ENCODE measurements around the gene MAP2K3.

The MAP2K3 gene

GRCh38 chr17:21289902-21290571, 5.5 kb downstream of the MAP2K3 start:
- H3K4me2 ChIP-seq (ENCODE audit: insufficient read depth, low read length, poor library complexity, severe bottlenecking): no peak overlapping the region
- no peak overlapping the region for H3K4ac ChIP-seq (ENCODE audit: low read length)
- H3K4me3 ChIP-seq (ENCODE audit: low read length in 2 of 2): no peak overlapping the region
- H3K4me1 ChIP-seq (ENCODE audit: control insufficient read depth in 2 of 2, insufficient read depth in 1 of 2, low read depth in 1 of 2, low read length in 2 of 2): peaks cover 11 to 22% of the 10 kb centered on the region in 2 donors
- WGBS, 2 donors (ENCODE audit: extremely low coverage in 2 of 2, insufficient read length in 2 of 2, insufficient replicate concordance in 1 of 2): no CpG with 5 or more reads among the region's 18 CpGs
- peaks cover 0 to 4% (median 0%) of the 10 kb centered on the region in 3 experiments for H3K27me3 ChIP-seq (ENCODE audit: control insufficient read depth in 3 of 3, insufficient read depth in 3 of 3, low read depth in 1 of 3, low read length in 3 of 3)
- H3K36me3 ChIP-seq (replicated peaks in 1 of 2; ENCODE audit: control insufficient read depth in 2 of 2, insufficient read depth in 2 of 2, low read length in 2 of 2): no peaks in the 10 kb centered on the region
- no peak overlapping the region for H3K9ac ChIP-seq (ENCODE audit: low read depth, low read length, poor library complexity)
- peak overlapping the region; percentile 73 for H3K14ac ChIP-seq (ENCODE audit: low read length)
- H3K9me3 ChIP-seq (replicated peaks in 1 of 2; ENCODE audit: control insufficient read depth in 2 of 2, insufficient read depth in 1 of 2, low read depth in 1 of 2, low read length in 2 of 2): peaks cover 0 to 9% of the 10 kb centered on the region in 2 donors
- DNase-seq (ENCODE audit: low spot score): no peak
- H4K8ac ChIP-seq (ENCODE audit: low read depth, low read length): no peak overlapping the region
- H3K27ac ChIP-seq (replicated peaks; ENCODE audit: low read length): no peak overlapping the region
- H3K79me1 ChIP-seq (ENCODE audit: low read depth, low read length): peaks cover 10% of the 10 kb centered on the region
- H2AK5ac ChIP-seq (ENCODE audit: low read depth, low read length): peak overlapping the region; percentile 20
- H4K91ac ChIP-seq (ENCODE audit: low read depth, low read length, poor library complexity): no peak overlapping the region
- H2BK12ac ChIP-seq (ENCODE audit: low read length): peak overlapping the region; percentile 10
- H2BK120ac ChIP-seq (ENCODE audit: low read depth, low read length): no peak overlapping the region
- H3K23ac ChIP-seq (ENCODE audit: low read depth, low read length, poor library complexity): peak overlapping the region; percentile 48
- peak overlapping the region; percentile 51 for H3K18ac ChIP-seq (ENCODE audit: low read length)
- no peak overlapping the region for H2BK15ac ChIP-seq (ENCODE audit: low read length)
- H2BK5ac ChIP-seq (ENCODE audit: low read length): peak overlapping the region; percentile 6
- no peak overlapping the region for H2AFZ ChIP-seq (ENCODE audit: low read length)

- no peak overlapping the region for H2BK15ac ChIP-seq (ENCODE audit: low read length)
- H3K4me2 ChIP-seq (ENCODE audit: insufficient read depth, low read length, poor library complexity, severe bottlenecking): no peak overlapping the region
- peak overlapping the region; percentile 35 for H3K23ac ChIP-seq (ENCODE audit: low read depth, low read length, poor library complexity)
- H3K27me3 ChIP-seq (ENCODE audit: control insufficient read depth in 3 of 3, insufficient read depth in 3 of 3, low read depth in 1 of 3, low read length in 3 of 3): peaks cover 0 to 2% (median 0%) of the 10 kb centered on the region in 3 experiments
- peak overlapping the region; percentile 7 for H4K91ac ChIP-seq (ENCODE audit: low read depth, low read length, poor library complexity)
- H3K18ac ChIP-seq (ENCODE audit: low read length): peak overlapping the region; percentile 12
- H3K4me1 ChIP-seq (ENCODE audit: control insufficient read depth in 2 of 2, insufficient read depth in 1 of 2, low read depth in 1 of 2, low read length in 2 of 2): peaks cover 5 to 11% of the 10 kb centered on the region in 2 donors
- peaks cover 9% of the 10 kb centered on the region for H3K79me1 ChIP-seq (ENCODE audit: low read depth, low read length)
- no peak overlapping the region for H3K27ac ChIP-seq (replicated peaks; ENCODE audit: low read length)
- H2BK5ac ChIP-seq (ENCODE audit: low read length): no peak overlapping the region
- H2BK12ac ChIP-seq (ENCODE audit: low read length): no peak overlapping the region
- peaks cover 0 to 13% of the 10 kb centered on the region in 2 donors for H3K9me3 ChIP-seq (replicated peaks in 1 of 2; ENCODE audit: control insufficient read depth in 2 of 2, insufficient read depth in 1 of 2, low read depth in 1 of 2, low read length in 2 of 2)
- H3K4me3 ChIP-seq (ENCODE audit: low read length in 2 of 2): peak overlapping the region in 1 of 2 donors; percentile 5
- peak overlapping the region; percentile 96 for H2AK5ac ChIP-seq (ENCODE audit: low read depth, low read length)
- no peak for DNase-seq (ENCODE audit: low spot score)
- H4K8ac ChIP-seq (ENCODE audit: low read depth, low read length): no peak overlapping the region
- H3K4ac ChIP-seq (ENCODE audit: low read length): no peak overlapping the region
- no peak overlapping the region for H3K9ac ChIP-seq (ENCODE audit: low read depth, low read length, poor library complexity)
- no peak overlapping the region for H2AFZ ChIP-seq (ENCODE audit: low read length)
- WGBS, 2 donors (ENCODE audit: extremely low coverage in 2 of 2, insufficient read length in 2 of 2, insufficient replicate concordance in 1 of 2): no CpG with 5 or more reads among the region's 10 CpGs
- H3K14ac ChIP-seq (ENCODE audit: low read length): peak overlapping the region; percentile 49
- no peaks in the 10 kb centered on the region for H3K36me3 ChIP-seq (replicated peaks in 1 of 2; ENCODE audit: control insufficient read depth in 2 of 2, insufficient read depth in 2 of 2, low read length in 2 of 2)
- H2BK120ac ChIP-seq (ENCODE audit: low read depth, low read length): peak overlapping the region; percentile 48
Measured at GRCh38 chr17:21291357-21291756, 6.8 kb downstream of the MAP2K3 start.

GRCh38 chr17:21291862-21292261, 7.4 kb downstream of the MAP2K3 start:
- Histone ChIP-seq H3K27me3 (ENCODE audit: control insufficient read depth in 3 of 3, insufficient read depth in 3 of 3, low read depth in 1 of 3, low read length in 3 of 3) (peaks cover 0 to 2% (median 0%) of the 10 kb centered on the region in 3 experiments), H3K9me3 (replicated peaks in 1 of 2; ENCODE audit: control insufficient read depth in 2 of 2, insufficient read depth in 1 of 2, low read depth in 1 of 2, low read length in 2 of 2) (peaks cover 0 to 13% of the 10 kb centered on the region in 2 donors), H3K14ac (ENCODE audit: low read length) (peak overlapping the region; percentile 49), H2BK12ac (ENCODE audit: low read length) (no peak overlapping the region), H3K27ac (replicated peaks; ENCODE audit: low read length) (peak overlapping the region; percentile 28), H2AFZ (ENCODE audit: low read length) (no peak overlapping the region), H3K18ac (ENCODE audit: low read length) (peak overlapping the region; percentile 38), H3K4ac (ENCODE audit: low read length) (peak overlapping the region; percentile 54), H2AK5ac (ENCODE audit: low read depth, low read length) (peak overlapping the region; percentile 96), H3K36me3 (replicated peaks in 1 of 2; ENCODE audit: control insufficient read depth in 2 of 2, insufficient read depth in 2 of 2, low read length in 2 of 2) (no peaks in the 10 kb centered on the region), H3K9ac (ENCODE audit: low read depth, low read length, poor library complexity) (peak overlapping the region; percentile 17), H3K4me1 (ENCODE audit: control insufficient read depth in 2 of 2, insufficient read depth in 1 of 2, low read depth in 1 of 2, low read length in 2 of 2) (peaks cover under 1 to 6% of the 10 kb centered on the region in 2 donors), H2BK15ac (ENCODE audit: low read length) (no peak overlapping the region), H2BK120ac (ENCODE audit: low read depth, low read length) (peak overlapping the region; percentile 48), H3K23ac (ENCODE audit: low read depth, low read length, poor library complexity) (peak overlapping the region; percentile 35), H3K79me1 (ENCODE audit: low read depth, low read length) (peaks cover 9% of the 10 kb centered on the region), H3K4me3 (ENCODE audit: low read length in 2 of 2) (no peak overlapping the region), H4K91ac (ENCODE audit: low read depth, low read length, poor library complexity) (no peak overlapping the region), H2BK5ac (ENCODE audit: low read length) (peak overlapping the region; percentile 40), H3K4me2 (ENCODE audit: insufficient read depth, low read length, poor library complexity, severe bottlenecking) (no peak overlapping the region), H4K8ac (ENCODE audit: low read depth, low read length) (no peak overlapping the region)
- no CpG with 5 or more reads among the region's 12 CpGs for whole genome bisulfite sequencing, 2 donors (ENCODE audit: extremely low coverage in 2 of 2, insufficient read length in 2 of 2, insufficient replicate concordance in 1 of 2)
- DNase-seq (ENCODE audit: low spot score): no peak

Measured in neuronal stem cell (in vitro differentiated cells).